ENCODE data around the gene TSPY9. TPM values are rescaled to one million over a fixed set of nuclear protein-coding genes. Genes with fewer than 3 reads are reported as not detected.
A peak's percentile ranks its signal among the peaks of the same experiment; 100 is the strongest.
"Not testable (repeated sequence)": the region's sequence is repeated elsewhere in the genome, so short reads cannot be mapped to it uniquely, and the experiment has no call there.

Gene TSPY9
- total RNA-seq: not detected

GRCh38 chrY:9486967-9487366 is at the start of gene TSPY9:
TSPY9 (plus strand) TSS chrY:9487267; CDS start chrY:9487313, 46 bp downstream.
- H3K27ac ChIP-seq; H3K9me3 ChIP-seq; ATAC-seq; H3K4me1 ChIP-seq; H3K27me3 ChIP-seq; DNase-seq; H3K36me3 ChIP-seq; H3K4me3 ChIP-seq; in situ Hi-C loops (cut with MboI; ENCODE audit: low sequenced_read_pairs in 4 of 4); intact Hi-C loops (cut with DNase I; ENCODE audit: low total_unique reads): not testable (repeated sequence)

- H3K4me3 ChIP-seq; H3K36me3 ChIP-seq; H3K4me1 ChIP-seq; in situ Hi-C loops (cut with MboI; ENCODE audit: low sequenced_read_pairs in 4 of 4); H3K27ac ChIP-seq; ATAC-seq; DNase-seq; H3K27me3 ChIP-seq; intact Hi-C loops (cut with DNase I; ENCODE audit: low total_unique reads); H3K9me3 ChIP-seq: not testable (repeated sequence)
These were observed 20.4 kb upstream of the TSPY9 start, which contains the start of gene TSPY1 for GRCh38 chrY:9466655-9467054. TSPY1 (plus strand) TSS chrY:9466955; CDS start chrY:9467001, 46 bp downstream.

GRCh38 chrY:9504396-9504795 is 17.3 kb downstream of the TSPY9 start:
- intact Hi-C loops (cut with DNase I; ENCODE audit: low total_unique reads); DNase-seq; ATAC-seq; H3K4me3 ChIP-seq; in situ Hi-C loops (cut with MboI; ENCODE audit: low sequenced_read_pairs in 4 of 4); H3K27ac ChIP-seq; H3K4me1 ChIP-seq; H3K27me3 ChIP-seq; H3K9me3 ChIP-seq; H3K36me3 ChIP-seq: not testable (repeated sequence)

- H3K4me3 ChIP-seq; H3K27ac ChIP-seq; H3K9me3 ChIP-seq; intact Hi-C loops (cut with DNase I; ENCODE audit: low total_unique reads); ATAC-seq; H3K27me3 ChIP-seq; H3K36me3 ChIP-seq; H3K4me1 ChIP-seq; in situ Hi-C loops (cut with MboI; ENCODE audit: low sequenced_read_pairs in 4 of 4): not testable (repeated sequence)
- peak in 1 of 2 donors; percentile 9 for DNase-seq
These were observed 29.2 kb downstream of the TSPY9 start for GRCh38 chrY:9516287-9516686.

GRCh38 chrY:9527580-9527979 is 40.5 kb downstream of the TSPY9 start, which contains the start of gene TSPY10:
TSPY10 (plus strand) TSS chrY:9527880; CDS start chrY:9527926, 46 bp downstream.
- H3K9me3 ChIP-seq; in situ Hi-C loops (cut with MboI; ENCODE audit: low sequenced_read_pairs in 4 of 4); H3K4me1 ChIP-seq; ATAC-seq; DNase-seq; H3K27me3 ChIP-seq; H3K27ac ChIP-seq; H3K36me3 ChIP-seq; intact Hi-C loops (cut with DNase I; ENCODE audit: low total_unique reads); H3K4me3 ChIP-seq: not testable (repeated sequence)

Other genes with a start within 250 kb of the TSPY9 start
- not detected for gene TSPY4, start 149.8 kb upstream of the TSPY9 start, total RNA-seq
- gene TSPY8, start 129.5 kb upstream of the TSPY9 start, total RNA-seq: not detected
- gene TSPY3, start 88.8 kb upstream of the TSPY9 start, total RNA-seq: not detected
- not detected for gene TSPY1, start 20.3 kb upstream of the TSPY9 start, total RNA-seq
- not detected for gene TSPY10, start 40.6 kb downstream of the TSPY9 start, total RNA-seq

All from gastrocnemius medialis (tissue), 4 donors.